VCaP (cell line): ENCODE measurements around the gene PTPRN2.

Experiments used
- H3K27ac ChIP-seq: fragments of 450-650 bp; 2 replicates; pipeline ENCODE4 v1.5.1; 2017
- CTCF ChIP-seq: fragments of 450-650 bp; conservative IDR thresholded peaks from 2 replicates; pipeline ENCODE4 v1.5.1; 2017; ENCODE audit warnings: mild to moderate bottlenecking, moderate library complexity

PTPRN2 gene

GRCh38 chr7:157652954-157653826 is 934.4 kb downstream of the PTPRN2 start:
- H3K27ac ChIP-seq: no peak overlapping the region
- TF ChIP-seq CTCF: no peak

GRCh38 chr7:157652161-157652953 is 935.3 kb downstream of the PTPRN2 start:
- no peak for TF ChIP-seq CTCF
- no peak overlapping the region for H3K27ac ChIP-seq

- no peak for TF ChIP-seq CTCF
- no peak overlapping the region for H3K27ac ChIP-seq
These were observed 936.1 kb downstream of the PTPRN2 start for GRCh38 chr7:157651366-157652160.

- no peak for TF ChIP-seq CTCF
These were observed 936.8 kb downstream of the PTPRN2 start for GRCh38 chr7:157650801-157651200.

GRCh38 chr7:157650131-157650631 is 937.4 kb downstream of the PTPRN2 start:
- no peak overlapping the region for H3K27ac ChIP-seq
- TF ChIP-seq CTCF: no peak

More at GRCh38 chr7:157650801-157651200, 936.8 kb downstream of the PTPRN2 start:
- no peak overlapping the region for H3K27ac ChIP-seq

GRCh38 chr7:157646551-157646950 is 941.1 kb downstream of the PTPRN2 start:
- no peak for TF ChIP-seq CTCF
- no peak overlapping the region for H3K27ac ChIP-seq
